Endothelial cell (in vitro differentiated cells): ENCODE results near the gene C19orf73. TPM values are rescaled to one million over a fixed set of nuclear protein-coding genes. Genes with fewer than 3 reads are reported as not detected.
"Not testable (repeated sequence)": the region's sequence is repeated elsewhere in the genome, so short reads cannot be mapped to it uniquely, and the experiment has no call there.

Source experiments
- DNase-seq: peaks from one replicate; pipeline ENCODE4 v3.0.0; 2021; ENCODE audit warnings: low spot score
- H3K27ac Mint-ChIP-seq: one replicate; pipeline ENCODE4 v1.8.0; 2021; ENCODE audit warnings: mixed read lengths, inconsistent platforms; ENCODE audit not compliant: unreplicated experiment
- H3K27me3 Mint-ChIP-seq: one replicate; pipeline ENCODE4 v1.8.0; 2021; ENCODE audit warnings: mild to moderate bottlenecking, moderate library complexity, mixed read lengths, inconsistent platforms; ENCODE audit not compliant: unreplicated experiment
- H3K36me3 Mint-ChIP-seq: one replicate; pipeline ENCODE4 v1.8.0; 2021; ENCODE audit warnings: mild to moderate bottlenecking, low read depth, mixed read lengths, inconsistent platforms; ENCODE audit not compliant: unreplicated experiment
- H3K4me1 Mint-ChIP-seq: one replicate; pipeline ENCODE4 v1.8.0; 2021; ENCODE audit warnings: mild to moderate bottlenecking, mixed read lengths, inconsistent platforms; ENCODE audit not compliant: unreplicated experiment
- H3K4me3 Mint-ChIP-seq: one replicate; pipeline ENCODE4 v1.8.0; 2021; ENCODE audit warnings: mild to moderate bottlenecking, mixed read lengths, inconsistent platforms; ENCODE audit not compliant: unreplicated experiment
- H3K9me3 Mint-ChIP-seq: one replicate; pipeline ENCODE4 v1.8.0; 2021; ENCODE audit warnings: mixed read lengths, inconsistent platforms; ENCODE audit not compliant: unreplicated experiment
- CTCF ChIP-seq: fragments of 200-600 bp; sonication (generic); IDR thresholded peaks from one replicate; pipeline ENCODE4 v1.5.0; 2021; ENCODE audit warnings: antibody characterized with exemption; ENCODE audit not compliant: unreplicated experiment
- total RNA-seq: library from RNA; stranded (reverse); fragmentation: NEBNext Ultra II Directional; extraction: Animal tissue kit (Norgen Biotek cat#: 25700); gene quantifications from one replicate; pipeline ENCODE4 v1.2.1, GENCODE V29; 2021; ENCODE audit not compliant: unreplicated experiment

C19orf73 gene
- total RNA-seq, 1 donor from 2014 or later, result 0.51 TPM

- no peaks in the 10 kb centered on the region for H3K9me3 Mint-ChIP-seq
- H3K36me3 Mint-ChIP-seq, result peaks cover 5% of the 10 kb centered on the region
- peaks cover 9% of the 10 kb centered on the region for H3K27me3 Mint-ChIP-seq
- peak overlapping the region; percentile 82 for H3K4me3 Mint-ChIP-seq
- TF ChIP-seq CTCF, result no peak
- DNase-seq, result peak; percentile 95
- H3K4me1 Mint-ChIP-seq, result peaks cover 8% of the 10 kb centered on the region
- H3K27ac Mint-ChIP-seq, result no peak overlapping the region
Measured at GRCh38 chr19:49127674-49128544, 9.0 kb upstream of the C19orf73 start.

GRCh38 chr19:49127225-49127624 is 8.3 kb upstream of the C19orf73 start:
- H3K27ac Mint-ChIP-seq, H3K9me3 Mint-ChIP-seq, H3K36me3 Mint-ChIP-seq, H3K4me1 Mint-ChIP-seq, H3K4me3 Mint-ChIP-seq, DNase-seq, H3K27me3 Mint-ChIP-seq: not testable (repeated sequence)

- Mint-ChIP-seq H3K4me3 (no peak overlapping the region), H3K36me3 (peaks cover 5% of the 10 kb centered on the region), H3K27me3 (peaks cover 9% of the 10 kb centered on the region), H3K4me1 (peaks cover 8% of the 10 kb centered on the region), H3K9me3 (no peaks in the 10 kb centered on the region), H3K27ac (no peak overlapping the region)
- no peak for DNase-seq
- TF ChIP-seq CTCF, result no peak
Measured at GRCh38 chr19:49126575-49126974, 7.6 kb upstream of the C19orf73 start.

- H3K4me3 Mint-ChIP-seq, result no peak overlapping the region
- no peak overlapping the region for H3K27ac Mint-ChIP-seq
- H3K4me1 Mint-ChIP-seq, result peaks cover 15% of the 10 kb centered on the region
- DNase-seq, result no peak
- TF ChIP-seq CTCF, result no peak
- H3K9me3 Mint-ChIP-seq, result no peaks in the 10 kb centered on the region
- peaks cover 15% of the 10 kb centered on the region for H3K27me3 Mint-ChIP-seq
- H3K36me3 Mint-ChIP-seq, result peaks cover 9% of the 10 kb centered on the region
Measured at GRCh38 chr19:49125025-49125731, 6.2 kb upstream of the C19orf73 start.

GRCh38 chr19:49123285-49123684 is 4.3 kb upstream of the C19orf73 start:
- not testable (repeated sequence) for DNase-seq, H3K9me3 Mint-ChIP-seq, H3K27ac Mint-ChIP-seq, H3K4me3 Mint-ChIP-seq, H3K36me3 Mint-ChIP-seq
- Mint-ChIP-seq H3K27me3 (peaks cover 12% of the 10 kb centered on the region), H3K4me1 (peaks cover 11% of the 10 kb centered on the region)

- Mint-ChIP-seq H3K27me3 (peaks cover 16% of the 10 kb centered on the region), H3K4me1 (peaks cover 11% of the 10 kb centered on the region)
- H3K4me3 Mint-ChIP-seq, DNase-seq, H3K27ac Mint-ChIP-seq, H3K36me3 Mint-ChIP-seq, H3K9me3 Mint-ChIP-seq: not testable (repeated sequence)
Measured at GRCh38 chr19:49121841-49122240, 2.9 kb upstream of the C19orf73 start.
